Osteoblast (primary cell): Measurements from ENCODE around the gene TRIM71. TPM values are rescaled to one million over a fixed set of nuclear protein-coding genes. Genes with fewer than 3 reads are reported as not detected.

Experiments
- DNase-seq: peaks from one replicate; pipeline ENCODE4 v3.0.0; 2011; ENCODE audit warnings: low spot score, mixed read lengths; ENCODE audit not compliant: insufficient read length; ENCODE audit errors: missing footprints
- H2AFZ ChIP-seq: 2 replicates; pipeline ENCODE4 v1.6.0; 2011; ENCODE audit warnings: mild to moderate bottlenecking, low read length
- H3K27ac ChIP-seq: 2 replicates; pipeline ENCODE4 v1.5.1; 2011; ENCODE audit warnings: mild to moderate bottlenecking, low read depth, low read length, moderate library complexity
- H3K27me3 ChIP-seq: 2 replicates; pipeline ENCODE4 v1.6.0; 2012; ENCODE audit warnings: mild to moderate bottlenecking, control low read depth, inconsistent platforms, low read length, moderate library complexity; ENCODE audit not compliant: insufficient read depth
- H3K36me3 ChIP-seq: 2 replicates; pipeline ENCODE4 v1.5.1; 2011; ENCODE audit warnings: mild to moderate bottlenecking, low read length, control low read depth, moderate library complexity; ENCODE audit not compliant: insufficient read depth
- H3K4me1 ChIP-seq: 2 replicates; pipeline ENCODE4 v1.5.1; 2011; ENCODE audit warnings: mild to moderate bottlenecking, low read length, control low read depth, moderate library complexity; ENCODE audit not compliant: insufficient read depth
- H3K4me2 ChIP-seq: 2 replicates; pipeline ENCODE4 v1.6.0; 2011; ENCODE audit warnings: mild to moderate bottlenecking, low read length; ENCODE audit not compliant: insufficient read depth
- H3K4me3 ChIP-seq: fragments of 200-600 bp; sonication (generic); 3 replicates; pipeline ENCODE4 v1.5.1; 2012; ENCODE audit warnings: mild to moderate bottlenecking, low read length, inconsistent platforms; ENCODE audit not compliant: insufficient read depth
- H3K79me2 ChIP-seq: 2 replicates; pipeline ENCODE4 v1.6.0; 2012; ENCODE audit warnings: mild to moderate bottlenecking, low read length, control low read depth, inconsistent platforms; ENCODE audit not compliant: insufficient read depth
- H3K9me3 ChIP-seq: 2 replicates; pipeline ENCODE4 v1.5.1; 2011; ENCODE audit warnings: low read depth, low read length, control low read depth
- H4K20me1 ChIP-seq: 2 replicates; pipeline ENCODE4 v1.6.0; 2012; ENCODE audit warnings: mild to moderate bottlenecking, low read length, control low read depth; ENCODE audit not compliant: insufficient read depth
- CTCF ChIP-seq: IDR thresholded peaks from 2 replicates; pipeline ENCODE4 v1.5.1; 2011; ENCODE audit warnings: mild to moderate bottlenecking, low read depth, low read length, moderate library complexity; ENCODE audit errors: extremely low read depth
- total RNA-seq: library from RNA; depleted of rRNA; stranded (reverse); fragments of >200 nt; gene quantifications from 2 replicates; pipeline ENCODE4 v1.2.3, GENCODE V29; 2012

Gene TRIM71
- total RNA-seq, 1 donor, result not detected

- no peak overlapping the region for H3K27ac ChIP-seq
- no peak overlapping the region for H3K4me3 ChIP-seq
- no peak for TF ChIP-seq CTCF
- H3K79me2 ChIP-seq, result no peaks in the 10 kb centered on the region
- no peak overlapping the region for H3K4me2 ChIP-seq
- no peaks in the 10 kb centered on the region for H3K27me3 ChIP-seq
- no peak for DNase-seq
- H3K4me1 ChIP-seq, result peaks cover 8% of the 10 kb centered on the region
- H3K9me3 ChIP-seq, result no peaks in the 10 kb centered on the region
- no peaks in the 10 kb centered on the region for H4K20me1 ChIP-seq
- no peaks in the 10 kb centered on the region for H3K36me3 ChIP-seq
- no peak overlapping the region for H2AFZ ChIP-seq
Observed at GRCh38 chr3:32910954-32911353, 93.2 kb downstream of the TRIM71 start.

GRCh38 chr3:32912046-32912445, 94.2 kb downstream of the TRIM71 start:
- no peak overlapping the region for H3K27ac ChIP-seq

GRCh38 chr3:32913790-32914446, 96.1 kb downstream of the TRIM71 start:
- H3K4me1 ChIP-seq, result peaks cover 8% of the 10 kb centered on the region
- H3K9me3 ChIP-seq, result peaks cover 7% of the 10 kb centered on the region
- H3K79me2 ChIP-seq, result no peaks in the 10 kb centered on the region
- no peak overlapping the region for H3K27ac ChIP-seq
- peak overlapping the region; percentile 54 for H2AFZ ChIP-seq
- H3K36me3 ChIP-seq, result no peaks in the 10 kb centered on the region
- no peak for TF ChIP-seq CTCF
- no peak for DNase-seq
- H3K27me3 ChIP-seq, result no peaks in the 10 kb centered on the region
- H3K4me3 ChIP-seq, result no peak overlapping the region
- peak overlapping the region; percentile 7 for H3K4me2 ChIP-seq
- no peaks in the 10 kb centered on the region for H4K20me1 ChIP-seq

More at GRCh38 chr3:32912046-32912445, 94.2 kb downstream of the TRIM71 start:
- H3K4me2 ChIP-seq, result no peak overlapping the region
- no peak overlapping the region for H2AFZ ChIP-seq
- DNase-seq, result no peak
- no peak overlapping the region for H3K4me3 ChIP-seq
- no peaks in the 10 kb centered on the region for H3K36me3 ChIP-seq
- no peak for TF ChIP-seq CTCF
- no peaks in the 10 kb centered on the region for H3K79me2 ChIP-seq
- no peaks in the 10 kb centered on the region for H4K20me1 ChIP-seq
- no peaks in the 10 kb centered on the region for H3K27me3 ChIP-seq
- H3K4me1 ChIP-seq, result peaks cover 8% of the 10 kb centered on the region
- peaks cover 3% of the 10 kb centered on the region for H3K9me3 ChIP-seq

GRCh38 chr3:32919920-32920319, 102.1 kb downstream of the TRIM71 start:
- Histone ChIP-seq H3K27ac (no peak overlapping the region), H3K4me2 (no peak overlapping the region), H4K20me1 (no peaks in the 10 kb centered on the region), H3K36me3 (no peaks in the 10 kb centered on the region), H2AFZ (no peak overlapping the region), H3K79me2 (no peaks in the 10 kb centered on the region), H3K4me3 (no peak overlapping the region), H3K4me1 (no peaks in the 10 kb centered on the region), H3K27me3 (peaks cover 6% of the 10 kb centered on the region), H3K9me3 (peaks cover 7% of the 10 kb centered on the region)
- no peak for DNase-seq
- no peak for TF ChIP-seq CTCF
